Activated naive CD4-positive, alpha-beta T cell treated with anti-CD3 and anti-CD28 coated beads, Interleukin-2, amount 10 ng/mL, durations not matched to agents 7 days and 5 days (primary cell): ENCODE measurements around the gene CERCAM.

Source experiments
- CTCF ChIA-PET: fragments of 350-600 bp; sonication (Branson Sonifier 250); formaldehyde crosslinking; loops from one replicate; lab custom pipeline; 2021; ENCODE audit warnings: antibody characterized with exemption; lab: Charles Lee
- DNase-seq: peaks from one replicate; pipeline ENCODE4 v3.0.0-alpha.2; 2020
- H3K27ac Mint-ChIP-seq: one replicate; pipeline ENCODE4 v1.8.0; 2021; ENCODE audit warnings: mild to moderate bottlenecking, moderate library complexity, mixed read lengths
- H3K27me3 Mint-ChIP-seq: one replicate; pipeline ENCODE4 v1.8.0; 2021; ENCODE audit warnings: mild to moderate bottlenecking, mixed read lengths
- H3K36me3 Mint-ChIP-seq: one replicate; pipeline ENCODE4 v1.8.0; 2021; ENCODE audit warnings: mixed read lengths
- H3K4me1 Mint-ChIP-seq: one replicate; pipeline ENCODE4 v1.8.0; 2021; ENCODE audit warnings: mixed read lengths
- H3K4me3 Mint-ChIP-seq: one replicate; pipeline ENCODE4 v1.8.0; 2021; ENCODE audit warnings: mild to moderate bottlenecking, moderate library complexity, mixed read lengths
- H3K9me3 Mint-ChIP-seq: one replicate; pipeline ENCODE4 v1.8.0; 2021; ENCODE audit warnings: mixed read lengths

CERCAM gene

GRCh38 chr9:128389395-128390149 lies 31.1 kb upstream of the CERCAM start:
- H3K9me3 Mint-ChIP-seq = no peaks in the 10 kb centered on the region
- no peaks in the 10 kb centered on the region for H3K4me1 Mint-ChIP-seq
- CTCF ChIA-PET = interaction anchor here (0.6 kb wide), 1 partner anchor 31 kb away, joined by 3 read pairs; no protein-coding TSS in a partner anchor
- H3K4me3 Mint-ChIP-seq = no peak overlapping the region
- no peak for DNase-seq
- H3K27ac Mint-ChIP-seq = no peak overlapping the region
- H3K36me3 Mint-ChIP-seq = peaks cover 13% of the 10 kb centered on the region
- H3K27me3 Mint-ChIP-seq = no peaks in the 10 kb centered on the region

GRCh38 chr9:128390150-128390812 lies 30.4 kb upstream of the CERCAM start:
- H3K36me3 Mint-ChIP-seq = peaks cover 13% of the 10 kb centered on the region
- CTCF ChIA-PET = no interaction called here
- H3K27ac Mint-ChIP-seq = no peak overlapping the region
- no peaks in the 10 kb centered on the region for H3K27me3 Mint-ChIP-seq
- no peaks in the 10 kb centered on the region for H3K4me1 Mint-ChIP-seq
- H3K4me3 Mint-ChIP-seq = no peak overlapping the region
- H3K9me3 Mint-ChIP-seq = no peaks in the 10 kb centered on the region
- DNase-seq = no peak

- H3K9me3 Mint-ChIP-seq = no peaks in the 10 kb centered on the region
- DNase-seq = no peak
- peaks cover 13% of the 10 kb centered on the region for H3K36me3 Mint-ChIP-seq
- peaks cover 3% of the 10 kb centered on the region for H3K27me3 Mint-ChIP-seq
- no peak overlapping the region for H3K4me3 Mint-ChIP-seq
- CTCF ChIA-PET = no interaction called here
- no peak overlapping the region for H3K27ac Mint-ChIP-seq
- H3K4me1 Mint-ChIP-seq = no peaks in the 10 kb centered on the region
These were observed 29.6 kb upstream of the CERCAM start for GRCh38 chr9:128390813-128391711.

- Mint-ChIP-seq H3K9me3 (no peaks in the 10 kb centered on the region), H3K4me3 (no peak overlapping the region), H3K27ac (no peak overlapping the region), H3K4me1 (no peaks in the 10 kb centered on the region), H3K27me3 (peaks cover 11% of the 10 kb centered on the region), H3K36me3 (peaks cover 13% of the 10 kb centered on the region)
- CTCF ChIA-PET = no interaction called here
- no peak for DNase-seq
These were observed 28.7 kb upstream of the CERCAM start for GRCh38 chr9:128391956-128392301.

GRCh38 chr9:128392302-128393144 lies 28.1 kb upstream of the CERCAM start:
- no peak overlapping the region for H3K4me3 Mint-ChIP-seq
- no peaks in the 10 kb centered on the region for H3K9me3 Mint-ChIP-seq
- CTCF ChIA-PET = no interaction called here
- peaks cover 17% of the 10 kb centered on the region for H3K27me3 Mint-ChIP-seq
- no peak overlapping the region for H3K27ac Mint-ChIP-seq
- no peak for DNase-seq
- no peaks in the 10 kb centered on the region for H3K4me1 Mint-ChIP-seq
- H3K36me3 Mint-ChIP-seq = peaks cover 11% of the 10 kb centered on the region

- Mint-ChIP-seq H3K9me3 (no peaks in the 10 kb centered on the region), H3K36me3 (peaks cover 7% of the 10 kb centered on the region), H3K4me1 (no peaks in the 10 kb centered on the region), H3K27me3 (peaks cover 21% of the 10 kb centered on the region), H3K4me3 (no peak overlapping the region), H3K27ac (no peak overlapping the region)
- no peak for DNase-seq
- CTCF ChIA-PET = no interaction called here
These were observed 27.4 kb upstream of the CERCAM start for GRCh38 chr9:128393145-128393775.

GRCh38 chr9:128393970-128394369 lies 26.7 kb upstream of the CERCAM start:
- Mint-ChIP-seq H3K27ac (no peak overlapping the region), H3K4me3 (no peak overlapping the region), H3K27me3 (peaks cover 26% of the 10 kb centered on the region), H3K4me1 (no peaks in the 10 kb centered on the region), H3K9me3 (no peaks in the 10 kb centered on the region), H3K36me3 (peaks cover 7% of the 10 kb centered on the region)
- CTCF ChIA-PET = no interaction called here
- DNase-seq = no peak

- H3K4me1 Mint-ChIP-seq = no peaks in the 10 kb centered on the region
- H3K27ac Mint-ChIP-seq = peak overlapping the region; percentile 68
- peaks cover 7% of the 10 kb centered on the region for H3K36me3 Mint-ChIP-seq
- H3K27me3 Mint-ChIP-seq = peaks cover 27% of the 10 kb centered on the region
- DNase-seq = no peak
- CTCF ChIA-PET = no interaction called here
- no peak overlapping the region for H3K4me3 Mint-ChIP-seq
- H3K9me3 Mint-ChIP-seq = no peaks in the 10 kb centered on the region
These were observed 26.1 kb upstream of the CERCAM start for GRCh38 chr9:128394379-128395168.

GRCh38 chr9:128396970-128397613 lies 23.6 kb upstream of the CERCAM start:
- Mint-ChIP-seq H3K4me1 (no peaks in the 10 kb centered on the region), H3K27ac (no peak overlapping the region), H3K36me3 (peaks cover 4% of the 10 kb centered on the region), H3K27me3 (peaks cover 37% of the 10 kb centered on the region), H3K9me3 (no peaks in the 10 kb centered on the region), H3K4me3 (no peak overlapping the region)
- DNase-seq = no peak
- CTCF ChIA-PET = no interaction called here

GRCh38 chr9:128397831-128398230 lies 22.8 kb upstream of the CERCAM start:
- CTCF ChIA-PET = interaction anchor here (0.7 kb wide), 1 partner anchor 104 kb away, joined by 3 read pairs; no protein-coding TSS in a partner anchor
- DNase-seq = no peak
- H3K27ac Mint-ChIP-seq = no peak overlapping the region
- H3K36me3 Mint-ChIP-seq = peaks cover 3% of the 10 kb centered on the region
- no peaks in the 10 kb centered on the region for H3K4me1 Mint-ChIP-seq
- H3K27me3 Mint-ChIP-seq = peaks cover 45% of the 10 kb centered on the region
- no peaks in the 10 kb centered on the region for H3K9me3 Mint-ChIP-seq
- no peak overlapping the region for H3K4me3 Mint-ChIP-seq

- Mint-ChIP-seq H3K4me3 (no peak overlapping the region), H3K9me3 (no peaks in the 10 kb centered on the region), H3K36me3 (no peaks in the 10 kb centered on the region), H3K27ac (no peak overlapping the region), H3K4me1 (no peaks in the 10 kb centered on the region), H3K27me3 (peaks cover 57% of the 10 kb centered on the region)
- DNase-seq = no peak
- CTCF ChIA-PET = no interaction called here
These were observed 20.8 kb upstream of the CERCAM start for GRCh38 chr9:128399861-128400260.

GRCh38 chr9:128404560-128404959 lies 16.1 kb upstream of the CERCAM start:
- H3K27me3 Mint-ChIP-seq = peaks cover 68% of the 10 kb centered on the region
- H3K27ac Mint-ChIP-seq = no peak overlapping the region
- H3K4me1 Mint-ChIP-seq = no peaks in the 10 kb centered on the region
- DNase-seq = no peak
- no peaks in the 10 kb centered on the region for H3K36me3 Mint-ChIP-seq
- H3K9me3 Mint-ChIP-seq = no peaks in the 10 kb centered on the region
- H3K4me3 Mint-ChIP-seq = no peak overlapping the region
- CTCF ChIA-PET = no interaction called here
